ENCODE data around the gene HBZ. TPM values are rescaled to one million over a fixed set of nuclear protein-coding genes. Genes with fewer than 3 reads are reported as not detected.
"Not testable (repeated sequence)": the region's sequence is repeated elsewhere in the genome, so short reads cannot be mapped to it uniquely, and the experiment has no call there.

The HBZ gene
- total RNA-seq, 2 donors from 2014 or later, result 1.4 TPM; not detected in 1

DNA sequence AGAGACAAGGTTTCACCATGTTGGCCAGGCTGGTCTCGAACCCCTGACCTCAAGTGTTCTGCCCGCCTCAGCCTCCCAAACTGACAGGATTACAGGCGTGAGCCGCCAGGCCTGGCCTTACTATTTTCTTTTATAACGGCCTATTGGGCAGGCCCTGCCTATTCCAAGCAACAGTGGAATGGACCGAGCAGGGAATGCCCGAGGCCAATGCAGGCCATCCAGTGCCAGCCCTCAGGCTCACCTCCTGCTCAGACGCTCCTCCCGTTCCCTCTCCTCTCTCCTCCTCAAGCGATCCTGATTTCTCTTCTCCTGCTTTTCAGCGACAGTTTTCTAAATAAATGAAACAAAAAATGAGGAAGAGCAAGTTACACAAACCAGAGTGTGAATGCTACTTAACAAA, 40.2 kb downstream of the HBZ start:
- DNase-seq, result no peak
- intact Hi-C loops (cut with DNase I), result no loop called here
- H3K9me3 ChIP-seq, result no peaks in the 10 kb centered on the region
- no peak overlapping the region for H3K4me3 ChIP-seq
- no peaks in the 10 kb centered on the region for H3K4me1 ChIP-seq
- H3K27me3 ChIP-seq, result no peaks in the 10 kb centered on the region
- H3K9ac ChIP-seq (ENCODE audit: low read depth in 2 of 2, low read length in 2 of 2), result no peak overlapping the region
- peaks cover 40% of the 10 kb centered on the region for H3K36me3 ChIP-seq
- no peak for TF ChIP-seq CTCF (IDR thresholded peaks at IDR 0.05)
- H3K27ac ChIP-seq, result no peak overlapping the region

DNA sequence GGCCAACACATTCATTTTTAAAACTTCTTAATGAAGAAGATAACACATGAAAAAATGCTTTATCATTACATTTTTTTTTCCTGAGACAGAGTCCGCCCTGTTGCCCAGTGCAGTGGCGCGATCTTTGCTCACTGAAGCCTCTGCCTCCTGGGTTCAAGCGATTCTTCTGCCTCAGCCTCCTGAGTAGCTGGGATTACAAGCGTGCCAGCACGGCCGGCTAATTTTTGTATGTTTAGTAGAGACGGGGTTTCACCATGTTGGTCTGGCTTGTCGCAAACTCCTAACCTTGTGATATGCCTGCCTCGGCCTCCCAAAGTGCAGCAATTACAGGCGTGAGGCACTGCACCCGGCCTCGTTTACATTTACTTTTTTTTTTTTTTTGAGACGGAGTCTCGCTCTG, 41.0 kb downstream of the HBZ start:
- intact Hi-C loops (cut with DNase I), result no loop called here
- no peaks in the 10 kb centered on the region for H3K27me3 ChIP-seq
- peaks cover 40% of the 10 kb centered on the region for H3K36me3 ChIP-seq
- no peaks in the 10 kb centered on the region for H3K4me1 ChIP-seq
- no peaks in the 10 kb centered on the region for H3K9me3 ChIP-seq
- no peak for TF ChIP-seq CTCF (IDR thresholded peaks at IDR 0.05)
- H3K27ac ChIP-seq, result no peak overlapping the region
- no peak overlapping the region for H3K9ac ChIP-seq (ENCODE audit: low read depth in 2 of 2, low read length in 2 of 2)
- no peak overlapping the region for H3K4me3 ChIP-seq
- DNase-seq, result no peak

DNA sequence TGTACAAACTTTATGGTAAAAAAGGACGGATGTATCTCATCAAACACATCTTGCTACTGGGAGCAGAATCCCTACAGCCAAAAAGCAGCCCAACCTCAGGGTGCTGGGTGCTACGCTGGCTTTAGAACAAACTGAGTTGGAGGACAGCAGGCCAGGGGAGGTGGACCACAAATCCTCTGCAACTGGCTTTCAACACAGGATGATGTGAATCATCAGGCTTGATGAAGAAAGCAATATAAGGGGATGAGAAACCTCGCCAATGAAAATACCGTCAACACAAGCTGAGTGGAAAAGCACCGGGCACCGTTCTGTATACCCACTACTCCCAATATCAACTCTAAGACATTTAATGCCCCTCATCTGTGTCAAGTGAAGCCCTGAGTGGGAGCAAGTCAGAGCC, 42.1 kb downstream of the HBZ start:
- no peak overlapping the region for H3K27ac ChIP-seq
- H3K4me1 ChIP-seq, result no peaks in the 10 kb centered on the region
- no peaks in the 10 kb centered on the region for H3K9me3 ChIP-seq
- no peak for TF ChIP-seq CTCF (IDR thresholded peaks at IDR 0.05)
- H3K27me3 ChIP-seq, result no peaks in the 10 kb centered on the region
- no peak for DNase-seq
- intact Hi-C loops (cut with DNase I), result no loop called here
- H3K36me3 ChIP-seq, result peaks cover 34% of the 10 kb centered on the region
- H3K4me3 ChIP-seq, result no peak overlapping the region
- H3K9ac ChIP-seq (ENCODE audit: low read depth in 2 of 2, low read length in 2 of 2), result no peak overlapping the region

DNA sequence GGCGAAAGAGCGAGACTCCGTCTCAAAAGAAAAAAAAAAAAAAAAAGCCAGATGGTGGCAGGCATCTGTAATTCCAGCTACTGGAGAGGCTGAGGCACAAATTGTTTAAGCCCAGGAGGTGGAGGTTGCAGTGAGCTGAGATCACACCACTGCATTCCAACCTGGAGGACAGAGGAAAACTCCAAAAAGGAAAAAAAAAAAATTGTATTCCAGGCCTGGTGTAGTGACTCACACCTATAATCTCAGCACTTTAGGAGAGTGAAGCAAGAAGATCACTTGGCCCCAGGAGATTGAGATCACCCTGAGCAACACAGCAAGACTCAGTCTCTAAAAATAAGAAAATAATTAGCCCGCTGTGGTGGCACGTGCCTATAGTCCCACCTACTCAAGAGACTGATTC, 47.9 kb downstream of the HBZ start:
- Histone ChIP-seq H3K4me1 (no peaks in the 10 kb centered on the region), H3K9me3 (no peaks in the 10 kb centered on the region), H3K9ac (ENCODE audit: low read depth in 2 of 2, low read length in 2 of 2) (no peak overlapping the region), H3K4me3 (no peak overlapping the region), H3K27me3 (no peaks in the 10 kb centered on the region), H3K36me3 (peaks cover 13% of the 10 kb centered on the region), H3K27ac (no peak overlapping the region)
- DNase-seq, result no peak
- TF ChIP-seq CTCF (IDR thresholded peaks at IDR 0.05), result no peak
- intact Hi-C loops (cut with DNase I), result no loop called here

GRCh38 chr16:203246-203645, 50.8 kb downstream of the HBZ start:
- intact Hi-C loops (cut with DNase I), result no loop called here
- H3K27ac ChIP-seq, result no peak overlapping the region
- H3K9ac ChIP-seq (ENCODE audit: low read depth in 2 of 2, low read length in 2 of 2), result no peak overlapping the region
- H3K36me3 ChIP-seq, result peaks cover 7% of the 10 kb centered on the region
- no peak for DNase-seq
- no peaks in the 10 kb centered on the region for H3K4me1 ChIP-seq
- no peak overlapping the region for H3K4me3 ChIP-seq
- no peak for TF ChIP-seq CTCF (IDR thresholded peaks at IDR 0.05)
- no peaks in the 10 kb centered on the region for H3K27me3 ChIP-seq
- no peaks in the 10 kb centered on the region for H3K9me3 ChIP-seq

- H3K27me3 ChIP-seq; H3K36me3 ChIP-seq; H3K9me3 ChIP-seq; H3K27ac ChIP-seq; H3K9ac ChIP-seq (ENCODE audit: low read depth in 2 of 2, low read length in 2 of 2); DNase-seq; H3K4me3 ChIP-seq; intact Hi-C loops (cut with DNase I); H3K4me1 ChIP-seq: not testable (repeated sequence)
Observed at GRCh38 chr16:204046-204445, 51.6 kb downstream of the HBZ start.

Other genes with a start within 250 kb of the HBZ start
- gene POLR3K, start 99.0 kb upstream of the HBZ start, total RNA-seq, result 10 to 100 TPM in 1 of 2 donors, 1 to 10 TPM in 1; 8.5 to 23.6 TPM
- 10 to 100 TPM; 20.6 to 48.3 TPM for gene SNRNP25, start 98.8 kb upstream of the HBZ start, total RNA-seq
- gene RHBDF1, start 80.0 kb upstream of the HBZ start, total RNA-seq, result 10 to 100 TPM; 28.6 to 35.3 TPM
- gene MPG, start 74.4 kb upstream of the HBZ start, total RNA-seq, result 10 to 100 TPM; 39.3 to 42.1 TPM
- gene NPRL3, start 14.0 kb upstream of the HBZ start, total RNA-seq, result 10 to 100 TPM; 13.4 to 26.4 TPM
- gene HBM, start 13.3 kb downstream of the HBZ start, total RNA-seq, result not detected
- 10 to 100 TPM in 1 of 2 donors, 1 to 10 TPM in 1; 3.5 to 64.9 TPM for gene HBA2, start 20.2 kb downstream of the HBZ start, total RNA-seq
- gene HBA1, start 24.0 kb downstream of the HBZ start, total RNA-seq, result 10 to 100 TPM in 1 of 2 donors, 1 to 10 TPM in 1; 7.4 to 50.3 TPM
- gene HBQ1, start 27.8 kb downstream of the HBZ start, total RNA-seq, result not detected
- 10 to 100 TPM; 37.1 to 55.4 TPM for gene LUC7L, start 76.8 kb downstream of the HBZ start, total RNA-seq
- gene FAM234A, start 82.2 kb downstream of the HBZ start, total RNA-seq, result 100 to 1,000 TPM; 105 to 124 TPM
- gene RGS11, start 123.3 kb downstream of the HBZ start, total RNA-seq, result 1 to 10 TPM; 2.9 to 4.0 TPM
- 10 to 100 TPM in 1 of 2 donors, 1 to 10 TPM in 1; 1.8 to 20.0 TPM for gene ARHGDIG, start 127.9 kb downstream of the HBZ start, total RNA-seq
- 1 to 10 TPM; 1.4 to 2.6 TPM for gene PDIA2, start 130.5 kb downstream of the HBZ start, total RNA-seq
- 10 to 100 TPM; 33.4 to 34.3 TPM for gene AXIN1, start 200.1 kb downstream of the HBZ start, total RNA-seq
- 10 to 100 TPM; 59.4 to 75.4 TPM for gene MRPL28, start 217.9 kb downstream of the HBZ start, total RNA-seq
- 100 to 1,000 TPM in 1 of 2 donors, 10 to 100 TPM in 1; 99.6 to 102 TPM for gene PGAP6, start 229.3 kb downstream of the HBZ start, total RNA-seq
- 10 to 100 TPM; 38.3 to 63.6 TPM for gene NME4, start 244.6 kb downstream of the HBZ start, total RNA-seq
- gene DECR2, start 249.2 kb downstream of the HBZ start, total RNA-seq, result 10 to 100 TPM; 31.3 to 50.2 TPM

Data from colonic mucosa (tissue), 4 donors.